Endothelial cell of umbilical vein (primary cell): Measurements from ENCODE around the gene FAM180B. TPM values are rescaled to one million over a fixed set of nuclear protein-coding genes. Genes with fewer than 3 reads are reported as not detected.

Source experiments
- BruUV-seq: library from RNA; stranded (reverse); fragments of 400-500 nt; replicated peaks from 2 replicates; lab custom pipeline; 2021; lab: Mats Ljungman, UMichigan
- CTCF ChIA-PET: fragments of 300-600, 350-600 bp; sonication (Branson Sonifier 250); formaldehyde crosslinking; loops from one replicate; lab custom pipeline; 2021; ENCODE audit warnings: antibody characterized with exemption, inconsistent platforms; lab: Charles Lee
- POLR2A ChIA-PET: fragments of 300-600, 350-600 bp; sonication (Branson Sonifier 250); formaldehyde crosslinking; loops from one replicate; lab custom pipeline; 2021; ENCODE audit warnings: antibody characterized with exemption, inconsistent platforms; lab: Charles Lee
- DNase-seq: peaks from one replicate; pipeline ENCODE4 v3.0.0-alpha.2; 2011; ENCODE audit warnings: low read depth, low spot score
- FAIRE-seq: peaks from 2 replicates; lab custom pipeline; 2011; peaks lifted over from hg19 to GRCh38; lab: Jason Lieb, UNC
- H2AFZ ChIP-seq: 2 replicates; pipeline ENCODE4 v1.6.0; 2012; ENCODE audit warnings: low read depth, low read length, control low read depth, inconsistent platforms
- H3K27ac ChIP-seq: 2 replicates; pipeline ENCODE4 v1.5.1; 2011; ENCODE audit warnings: low read depth, mild to moderate bottlenecking, control low read depth, low read length, moderate library complexity; ENCODE audit not compliant: insufficient read depth
- H3K27me3 ChIP-seq, 2 experiments: 2 replicates each; pipeline versions ENCODE4 v1.6.0 to v1.6.1; 2011; ENCODE audit warnings: low read length in 2 of 2, mixed read lengths in 1 of 2; ENCODE audit not compliant: control insufficient read depth in 2 of 2, insufficient read depth in 2 of 2
- H3K36me3 ChIP-seq, 2 experiments: 2 replicates in 1 of 2; 3 replicates in 1 of 2; pipeline ENCODE4 v1.5.1; 2011; ENCODE audit warnings: low read length in 2 of 2, mild to moderate bottlenecking in 1 of 2, moderate library complexity in 1 of 2; ENCODE audit not compliant: control insufficient read depth in 2 of 2, insufficient read depth in 2 of 2; ENCODE audit errors: extremely low read depth in 1 of 2
- H3K4me1 ChIP-seq: 3 replicates; pipeline ENCODE4 v1.5.1; 2011; ENCODE audit warnings: mild to moderate bottlenecking, low read length; ENCODE audit not compliant: control insufficient read depth, insufficient read depth; ENCODE audit errors: extremely low read depth
- H3K4me2 ChIP-seq: 2 replicates; pipeline ENCODE4 v1.6.1; 2011; ENCODE audit warnings: low read length, control low read depth, mixed read lengths; ENCODE audit not compliant: insufficient read depth
- H3K4me3 ChIP-seq, 3 experiments: fragments of 200-600 bp in 1 of 3; sonication (generic), shearing (Covaris generic) in 1 of 3; replicated peaks in 1 of 3; 2 replicates each; pipeline ENCODE4 v1.5.1; 2011 to 2016; ENCODE audit warnings: control low read depth in 3 of 3, low read length in 3 of 3, mild to moderate bottlenecking in 2 of 3, inconsistent platforms in 1 of 3, low read depth in 1 of 3, moderate library complexity in 1 of 3; ENCODE audit not compliant: insufficient read depth in 1 of 3
- H3K79me2 ChIP-seq: 2 replicates; pipeline ENCODE4 v1.6.0; 2012; ENCODE audit warnings: low read length, inconsistent platforms; ENCODE audit not compliant: control insufficient read depth, insufficient read depth
- H3K9ac ChIP-seq: replicated peaks from 2 replicates; pipeline ENCODE3; 2011; ENCODE audit warnings: low read length, control low read depth; ENCODE audit not compliant: insufficient read depth; ENCODE audit errors: extremely low read depth
- H3K9me1 ChIP-seq: replicated peaks from 3 replicates; pipeline ENCODE4 v1.6.0; 2011; ENCODE audit warnings: mild to moderate bottlenecking, low read length; ENCODE audit not compliant: control insufficient read depth, insufficient read depth; ENCODE audit errors: extremely low read depth
- H3K9me3 ChIP-seq: replicated peaks from 2 replicates; pipeline ENCODE4 v1.5.1; 2012; ENCODE audit warnings: low read length, inconsistent platforms; ENCODE audit not compliant: control insufficient read depth, insufficient read depth
- H4K20me1 ChIP-seq: replicated peaks from 2 replicates; pipeline ENCODE3; 2011; ENCODE audit warnings: mild to moderate bottlenecking, low read length; ENCODE audit not compliant: control insufficient read depth, insufficient read depth; ENCODE audit errors: extremely low read depth
- EZH2 ChIP-seq: IDR thresholded peaks from 2 replicates; pipeline ENCODE4 v1.6.1; 2012; ENCODE audit warnings: borderline replicate concordance, low read depth, mild to moderate bottlenecking, moderate library complexity, low read length, inconsistent platforms; ENCODE audit not compliant: severe bottlenecking
- FOS ChIP-seq: IDR thresholded peaks from 2 replicates; pipeline ENCODE4 v1.6.1; 2011; ENCODE audit warnings: mild to moderate bottlenecking, low read length, moderate library complexity, borderline replicate concordance; ENCODE audit not compliant: insufficient read depth
- GATA2 ChIP-seq: IDR thresholded peaks from 2 replicates; pipeline ENCODE4 v1.7.0; 2011; ENCODE audit warnings: low read depth, mild to moderate bottlenecking, moderate library complexity, mixed read lengths, low read length; ENCODE audit not compliant: insufficient read length, insufficient read depth
- JUN ChIP-seq: IDR thresholded peaks from 2 replicates; pipeline ENCODE4 v1.6.1; 2011; ENCODE audit warnings: borderline replicate concordance, low read depth; ENCODE audit not compliant: insufficient read length, insufficient read depth
- MYC ChIP-seq: IDR thresholded peaks from one replicate; pipeline ENCODE4 v1.6.1; 2011; ENCODE audit warnings: mild to moderate bottlenecking, low read depth, low read length
- POLR2A ChIP-seq: IDR thresholded peaks from 2 replicates; pipeline ENCODE4 v1.6.1; 2012; ENCODE audit warnings: low read depth, mild to moderate bottlenecking, control low read depth, low read length
- POLR2AphosphoS5 ChIP-seq: IDR thresholded peaks from 2 replicates; pipeline ENCODE4 v1.6.1; 2012; ENCODE audit warnings: low read depth, mild to moderate bottlenecking, control low read depth, low read length, moderate library complexity; ENCODE audit not compliant: insufficient read depth
- dilution Hi-C: fragments of 300-500 bp; cut with MboI; formaldehyde crosslinking; loops from one replicate; pipeline ENCODE4 v1.15.0; 2019; ENCODE audit warnings: low sequenced_read_pairs; ENCODE audit not compliant: extremely low pct_ligation_motif_present
- intact Hi-C: fragments of 100-400 bp; cut with micrococcal nuclease; formaldehyde crosslinking; loops from one replicate; pipeline ENCODE4 v1.10.0; 2022
- polyA plus RNA-seq, 4 experiments: library from polyadenylated mRNA; depleted of rRNA in 3 of 4; stranded (reverse) in 3 of 4; unstranded in 1 of 4; fragments of >200 nt; gene quantifications; 2 replicates each; pipeline versions ENCODE4 v1.2.1 to v1.2.3, GENCODE V29; 2011 to 2012; ENCODE audit warnings: missing spikeins in 1 of 4
- total RNA-seq: library from RNA; stranded (reverse); gene quantifications from 2 replicates; pipeline ENCODE4 v1.2.3, GENCODE V29; 2021
- TF ChIP-seq, protein P1 (sequence below): IDR thresholded peaks from 2 replicates; pipeline ENCODE4 v1.6.1; 2011; ENCODE audit not compliant: insufficient read depth, insufficient read length
- TF ChIP-seq, protein P2 (sequence below), 2 donors: IDR thresholded peaks; 1 replicate in 1 of 2; 2 replicates in 1 of 2; pipeline ENCODE4 v1.5.1; 2011; ENCODE audit warnings: low read length in 2 of 2, mild to moderate bottlenecking in 2 of 2, moderate library complexity in 2 of 2, control low read depth in 1 of 2, inconsistent platforms in 1 of 2, low read depth in 1 of 2; ENCODE audit not compliant: insufficient read depth in 1 of 2; ENCODE audit errors: extremely low read depth in 1 of 2

The FAM180B gene
- total and polyA plus RNA-seq, 2 donors (not counting 3 experiments of a cell fraction or from before 2014, with no cell fraction given) = not detected

DNA sequence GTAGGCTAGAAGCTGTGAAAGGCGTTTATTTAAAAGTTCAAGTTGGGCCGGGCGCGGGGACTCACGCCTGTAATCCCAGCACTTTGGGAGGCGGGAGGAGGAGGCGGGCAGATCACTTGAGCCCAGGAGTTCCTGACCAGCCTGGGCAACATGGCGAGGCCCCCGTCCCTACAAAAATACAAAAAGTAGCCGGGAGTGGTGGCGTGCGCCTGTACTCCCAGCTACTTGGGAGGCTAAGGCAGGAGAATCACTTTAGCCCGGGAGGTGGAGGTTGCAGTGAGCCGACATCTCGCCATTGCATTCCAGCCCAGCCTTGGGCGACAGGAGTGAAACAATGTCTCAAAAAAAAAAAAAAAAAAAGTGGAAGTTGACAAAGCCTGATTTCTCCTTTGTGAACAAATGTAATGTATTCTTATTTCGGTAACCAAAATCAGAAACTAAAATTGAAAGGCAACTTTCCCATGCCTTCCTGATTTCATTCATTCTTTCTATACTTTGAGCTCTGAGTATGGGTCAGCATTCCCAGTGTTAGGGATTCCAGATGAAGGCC lies 20.3 kb upstream of the FAM180B start:
- Histone ChIP-seq H4K20me1 (peaks cover 3% of the 10 kb centered on the region), H3K27ac (peak overlapping the region; percentile 56), H3K4me1 (peaks cover 9% of the 10 kb centered on the region), H3K4me3 (peak overlapping the region; percentile 38 to 87 (median 69)), H2AFZ (peak overlapping the region; percentile 45), H3K9me1 (no peaks in the 10 kb centered on the region), H3K27me3 (no peaks in the 10 kb centered on the region), H3K4me2 (peak overlapping the region; percentile 26), H3K9me3 (no peaks in the 10 kb centered on the region), H3K9ac (peak overlapping the region; percentile 71), H3K79me2 (peaks cover 33% of the 10 kb centered on the region), H3K36me3 (peaks cover 0 to 2% of the 10 kb centered on the region in 2 experiments)
- FAIRE-seq (peak; percentile 4), DNase-seq (no peak)
- TF ChIP-seq FOS = no peak
- TF ChIP-seq, protein P1, sequence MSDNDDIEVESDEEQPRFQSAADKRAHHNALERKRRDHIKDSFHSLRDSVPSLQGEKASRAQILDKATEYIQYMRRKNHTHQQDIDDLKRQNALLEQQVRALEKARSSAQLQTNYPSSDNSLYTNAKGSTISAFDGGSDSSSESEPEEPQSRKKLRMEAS = no peak
- TF ChIP-seq MYC = no peak
- no peak for TF ChIP-seq EZH2
- no peak for TF ChIP-seq JUN
- TF ChIP-seq GATA2 = no peak
- TF ChIP-seq, protein P2, sequence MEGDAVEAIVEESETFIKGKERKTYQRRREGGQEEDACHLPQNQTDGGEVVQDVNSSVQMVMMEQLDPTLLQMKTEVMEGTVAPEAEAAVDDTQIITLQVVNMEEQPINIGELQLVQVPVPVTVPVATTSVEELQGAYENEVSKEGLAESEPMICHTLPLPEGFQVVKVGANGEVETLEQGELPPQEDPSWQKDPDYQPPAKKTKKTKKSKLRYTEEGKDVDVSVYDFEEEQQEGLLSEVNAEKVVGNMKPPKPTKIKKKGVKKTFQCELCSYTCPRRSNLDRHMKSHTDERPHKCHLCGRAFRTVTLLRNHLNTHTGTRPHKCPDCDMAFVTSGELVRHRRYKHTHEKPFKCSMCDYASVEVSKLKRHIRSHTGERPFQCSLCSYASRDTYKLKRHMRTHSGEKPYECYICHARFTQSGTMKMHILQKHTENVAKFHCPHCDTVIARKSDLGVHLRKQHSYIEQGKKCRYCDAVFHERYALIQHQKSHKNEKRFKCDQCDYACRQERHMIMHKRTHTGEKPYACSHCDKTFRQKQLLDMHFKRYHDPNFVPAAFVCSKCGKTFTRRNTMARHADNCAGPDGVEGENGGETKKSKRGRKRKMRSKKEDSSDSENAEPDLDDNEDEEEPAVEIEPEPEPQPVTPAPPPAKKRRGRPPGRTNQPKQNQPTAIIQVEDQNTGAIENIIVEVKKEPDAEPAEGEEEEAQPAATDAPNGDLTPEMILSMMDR (IDR thresholded peaks at IDR 0.05; ENCODE audit: extremely low read depth in 1 of 2, insufficient read depth in 1 of 2, low read depth in 1 of 2, low read length in 2 of 2) = no peak
- TF ChIP-seq POLR2A = no peak
- no peak for TF ChIP-seq POLR2AphosphoS5
- dilution Hi-C loops = no loop called here
- intact Hi-C loops = no loop called here
- CTCF ChIA-PET = no interaction called here
- POLR2A ChIA-PET = interaction anchor here (0.6 to 0.7 kb wide), 2 partner anchors 10 to 230 kb away, joined by 3 to 16 read pairs; no protein-coding TSS in a partner anchor
- BruUV-seq = TSS peak; percentile 45
